Measurements from ENCODE around the gene RAB3IP.

RAB3IP gene

GRCh38 chr12:69739287-69740191 is 879 bp downstream of the RAB3IP start:
- Histone ChIP-seq H3K4me2 (ENCODE audit: low read length) (peak overlapping the region; percentile 83), H3K36me3 (replicated peaks; ENCODE audit: low read depth, low read length) (no peaks in the 10 kb centered on the region), H2AFZ (ENCODE audit: low read depth, low read length) (peak overlapping the region; percentile 1; the same call in 1 of the 2 replicates), H3K27me3 (ENCODE audit: low read depth, low read length) (no peaks in the 10 kb centered on the region), H3K4me1 (ENCODE audit: low read length) (peaks cover 24% of the 10 kb centered on the region), H3K9ac (ENCODE audit: low read length) (peak overlapping the region; percentile 83), H4K20me1 (ENCODE audit: insufficient read depth, low read length) (peaks cover 22% of the 10 kb centered on the region), H3K27ac (ENCODE audit: low read length) (peak overlapping the region; percentile 72), H3K9me3 (ENCODE audit: insufficient read depth, low read length) (no peaks in the 10 kb centered on the region), H3K4me3 (ENCODE audit: low read length) (peak overlapping the region; percentile 91), H3K79me2 (ENCODE audit: low read length) (peaks cover 51% of the 10 kb centered on the region)
- no peak for TF ChIP-seq EZH2phosphoT487 (IDR thresholded peaks at IDR 0.05; ENCODE audit: low read depth)
- no peak for TF ChIP-seq CTCF (IDR thresholded peaks at IDR 0.05; ENCODE audit: low read depth, low read length)

GRCh38 chr12:69744109-69744508 is 5.4 kb downstream of the RAB3IP start:
- Histone ChIP-seq H3K4me3 (ENCODE audit: low read length) (no peak overlapping the region), H3K79me2 (ENCODE audit: low read length) (peaks cover 75% of the 10 kb centered on the region), H3K36me3 (replicated peaks; ENCODE audit: low read depth, low read length) (peaks cover 9% of the 10 kb centered on the region), H2AFZ (ENCODE audit: low read depth, low read length) (no peak overlapping the region), H3K4me2 (ENCODE audit: low read length) (no peak overlapping the region), H3K27me3 (ENCODE audit: low read depth, low read length) (no peaks in the 10 kb centered on the region), H3K27ac (ENCODE audit: low read length) (no peak overlapping the region), H3K4me1 (ENCODE audit: low read length) (peaks cover 19% of the 10 kb centered on the region), H3K9me3 (ENCODE audit: insufficient read depth, low read length) (no peaks in the 10 kb centered on the region), H4K20me1 (ENCODE audit: insufficient read depth, low read length) (peaks cover 22% of the 10 kb centered on the region), H3K9ac (ENCODE audit: low read length) (no peak overlapping the region)
- no peak for TF ChIP-seq CTCF (IDR thresholded peaks at IDR 0.05; ENCODE audit: low read depth, low read length)

GRCh38 chr12:69751476-69751875 is 12.8 kb downstream of the RAB3IP start:
- Histone ChIP-seq H2AFZ (ENCODE audit: low read depth, low read length) (no peak overlapping the region), H3K27me3 (ENCODE audit: low read depth, low read length) (no peaks in the 10 kb centered on the region), H3K79me2 (ENCODE audit: low read length) (peaks cover 67% of the 10 kb centered on the region), H3K9ac (ENCODE audit: low read length) (peak overlapping the region; percentile 21; the same call in 1 of the 2 replicates), H4K20me1 (ENCODE audit: insufficient read depth, low read length) (peaks cover 4% of the 10 kb centered on the region; the same call in 1 of the 2 replicates), H3K4me2 (ENCODE audit: low read length) (peak overlapping the region; percentile 62), H3K4me3 (ENCODE audit: low read length) (peak overlapping the region; percentile 41), H3K9me3 (ENCODE audit: insufficient read depth, low read length) (no peaks in the 10 kb centered on the region), H3K36me3 (replicated peaks; ENCODE audit: low read depth, low read length) (peaks cover 39% of the 10 kb centered on the region), H3K4me1 (ENCODE audit: low read length) (peaks cover 15% of the 10 kb centered on the region), H3K27ac (ENCODE audit: low read length) (peak overlapping the region; percentile 27)
- TF ChIP-seq EZH2phosphoT487 (IDR thresholded peaks at IDR 0.05; ENCODE audit: low read depth) (no peak), CTCF (IDR thresholded peaks at IDR 0.05; ENCODE audit: low read depth, low read length) (no peak)

- no peak overlapping the region for H3K4me3 ChIP-seq (ENCODE audit: low read length)
These were observed 16.6 kb downstream of the RAB3IP start for GRCh38 chr12:69755302-69755701.

More at GRCh38 chr12:69755302-69755701, 16.6 kb downstream of the RAB3IP start:
- TF ChIP-seq EZH2phosphoT487 (IDR thresholded peaks at IDR 0.05; ENCODE audit: low read depth) (no peak), CTCF (IDR thresholded peaks at IDR 0.05; ENCODE audit: low read depth, low read length) (no peak)
- Histone ChIP-seq H2AFZ (ENCODE audit: low read depth, low read length) (no peak overlapping the region), H3K79me2 (ENCODE audit: low read length) (peaks cover 42% of the 10 kb centered on the region), H3K27ac (ENCODE audit: low read length) (no peak overlapping the region), H3K4me1 (ENCODE audit: low read length) (peaks cover 15% of the 10 kb centered on the region), H3K9ac (ENCODE audit: low read length) (no peak overlapping the region), H3K36me3 (replicated peaks; ENCODE audit: low read depth, low read length) (peaks cover 42% of the 10 kb centered on the region), H3K27me3 (ENCODE audit: low read depth, low read length) (no peaks in the 10 kb centered on the region), H4K20me1 (ENCODE audit: insufficient read depth, low read length) (peaks cover 4% of the 10 kb centered on the region; the same call in 1 of the 2 replicates), H3K9me3 (ENCODE audit: insufficient read depth, low read length) (peaks cover 10% of the 10 kb centered on the region; the same call in 1 of the 2 replicates), H3K4me2 (ENCODE audit: low read length) (no peak overlapping the region)

Measured in OCI-LY3 (cell line).